IPS-18a (cell line): Measurements from ENCODE around the gene GOLGA8O.
"Not testable (repeated sequence)": the region's sequence is repeated elsewhere in the genome, so short reads cannot be mapped to it uniquely, and the experiment has no call there.

Experiments
- H3K27ac ChIP-seq: one replicate; pipeline ENCODE4 v1.5.1; 2013; ENCODE audit warnings: low read length
- H3K27me3 ChIP-seq: one replicate; pipeline ENCODE4 v1.6.1; 2013; ENCODE audit warnings: mild to moderate bottlenecking, low read length; ENCODE audit not compliant: control insufficient read depth, insufficient read depth
- H3K36me3 ChIP-seq: one replicate; pipeline ENCODE4 v1.6.1; 2013; ENCODE audit warnings: low read depth, low read length; ENCODE audit not compliant: control insufficient read depth
- H3K4me1 ChIP-seq: one replicate; pipeline ENCODE4 v1.6.1; 2013; ENCODE audit warnings: low read depth, low read length; ENCODE audit not compliant: control insufficient read depth
- H3K4me3 ChIP-seq: one replicate; pipeline ENCODE4 v1.5.1; 2013; ENCODE audit warnings: low read length
- H3K9ac ChIP-seq: one replicate; pipeline ENCODE4 v1.6.1; 2013; ENCODE audit warnings: mild to moderate bottlenecking, low read length, moderate library complexity
- H3K9me3 ChIP-seq: one replicate; pipeline ENCODE4 v1.6.1; 2013; ENCODE audit warnings: low read depth, low read length; ENCODE audit not compliant: control insufficient read depth

Gene GOLGA8O

DNA sequence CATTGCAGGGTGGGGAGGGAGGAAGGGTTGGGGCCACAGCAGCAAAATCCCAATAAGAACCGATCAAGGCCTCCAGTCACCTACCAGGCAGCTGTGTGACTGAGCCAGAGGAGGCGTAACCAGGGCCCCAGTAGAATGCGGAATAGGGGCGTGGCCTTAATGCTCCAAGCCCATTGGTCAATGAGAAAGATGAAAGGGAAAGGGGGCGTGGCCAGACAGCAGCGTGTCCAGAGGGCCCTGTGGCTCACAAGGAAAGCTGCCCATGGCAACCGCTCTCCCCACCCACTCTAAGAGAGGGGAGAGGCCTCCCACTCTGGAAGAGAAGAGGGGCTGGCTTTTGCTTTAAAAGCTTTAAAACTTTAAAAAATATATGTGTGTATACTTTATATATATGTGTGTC, at the start of gene GOLGA8O:
TSS of gene GOLGA8O (minus strand) at position 101 of the 400 bp plus-strand sequence. CDS start at position 3, 98 bp downstream.
- not testable (repeated sequence) for H3K4me3 ChIP-seq, H3K27me3 ChIP-seq, H3K36me3 ChIP-seq, H3K9me3 ChIP-seq, H3K4me1 ChIP-seq, H3K9ac ChIP-seq, H3K27ac ChIP-seq

DNA sequence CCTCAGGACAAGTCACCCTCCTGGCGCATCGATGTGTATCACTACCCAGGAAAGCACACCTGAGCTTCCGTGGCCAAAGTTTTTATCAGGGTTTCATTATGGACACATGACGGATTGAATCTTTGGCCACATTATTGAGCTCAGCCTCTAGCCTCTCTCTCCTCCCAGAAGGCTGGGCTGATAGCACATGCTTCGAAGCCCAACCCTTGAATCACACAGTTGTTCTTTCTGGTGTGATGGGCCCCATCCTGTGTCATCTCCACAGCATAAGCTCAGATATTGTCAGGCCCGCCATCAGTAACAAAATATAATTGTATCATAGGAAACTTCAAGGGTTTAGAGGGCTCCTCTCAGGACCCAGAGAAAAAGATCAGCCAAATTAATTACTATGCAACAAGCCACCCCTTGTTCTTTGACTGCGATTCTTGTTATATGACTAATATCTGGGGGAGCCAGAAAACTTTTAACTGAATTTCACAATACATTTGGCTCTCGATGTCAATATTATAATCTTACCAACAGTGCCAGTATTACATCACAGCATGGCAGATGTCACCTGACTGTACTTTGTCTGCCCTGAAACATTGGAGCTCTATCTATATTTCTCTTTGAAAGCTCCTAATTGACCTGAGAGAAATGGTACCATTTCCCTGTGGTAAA, 48.8 kb upstream of the GOLGA8O start:
- H3K36me3 ChIP-seq, H3K4me1 ChIP-seq, H3K27me3 ChIP-seq, H3K4me3 ChIP-seq, H3K27ac ChIP-seq, H3K9ac ChIP-seq, H3K9me3 ChIP-seq: not testable (repeated sequence)

DNA sequence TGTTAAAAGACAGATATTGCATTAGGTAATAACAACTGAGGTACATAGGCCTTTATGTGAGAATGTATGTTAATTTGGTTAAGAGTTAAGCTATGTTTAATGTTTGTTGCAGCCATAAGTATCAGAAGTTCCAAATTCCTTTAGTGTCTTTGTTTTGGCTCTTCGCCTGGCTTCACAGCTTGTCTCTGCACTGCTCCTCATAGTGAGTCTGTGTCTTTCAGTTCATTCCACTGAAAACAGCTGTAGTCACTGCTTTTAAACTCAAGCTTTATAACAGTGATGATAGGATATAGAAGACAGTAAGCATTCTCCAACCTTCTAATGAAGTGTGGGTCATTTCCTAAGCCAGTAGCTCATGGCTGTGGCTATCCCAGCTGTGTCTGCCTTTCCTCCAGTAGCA, 47.5 kb upstream of the GOLGA8O start:
- not testable (repeated sequence) for H3K4me1 ChIP-seq, H3K9ac ChIP-seq, H3K9me3 ChIP-seq, H3K27ac ChIP-seq, H3K27me3 ChIP-seq, H3K36me3 ChIP-seq, H3K4me3 ChIP-seq

GRCh38 chr15:32492768-32493167, 37.3 kb upstream of the GOLGA8O start:
- not testable (repeated sequence) for H3K9ac ChIP-seq

GRCh38 chr15:32486474-32486873, 31.0 kb upstream of the GOLGA8O start:
- not testable (repeated sequence) for H3K9me3 ChIP-seq, H3K4me3 ChIP-seq, H3K4me1 ChIP-seq, H3K9ac ChIP-seq, H3K36me3 ChIP-seq, H3K27me3 ChIP-seq, H3K27ac ChIP-seq

More at GRCh38 chr15:32492768-32493167, 37.3 kb upstream of the GOLGA8O start:
- H3K9me3 ChIP-seq, H3K27me3 ChIP-seq, H3K4me1 ChIP-seq, H3K4me3 ChIP-seq, H3K36me3 ChIP-seq, H3K27ac ChIP-seq: not testable (repeated sequence)

- H3K9me3 ChIP-seq, H3K4me3 ChIP-seq, H3K36me3 ChIP-seq, H3K9ac ChIP-seq, H3K27me3 ChIP-seq, H3K27ac ChIP-seq, H3K4me1 ChIP-seq: not testable (repeated sequence)
These were observed 27.9 kb upstream of the GOLGA8O start for GRCh38 chr15:32483377-32483776.

GRCh38 chr15:32481683-32482082, 26.2 kb upstream of the GOLGA8O start:
- H3K9me3 ChIP-seq, H3K9ac ChIP-seq, H3K4me3 ChIP-seq, H3K27ac ChIP-seq, H3K27me3 ChIP-seq, H3K36me3 ChIP-seq, H3K4me1 ChIP-seq: not testable (repeated sequence)

GRCh38 chr15:32468076-32468475, 12.6 kb upstream of the GOLGA8O start:
- not testable (repeated sequence) for H3K9me3 ChIP-seq, H3K27ac ChIP-seq, H3K27me3 ChIP-seq, H3K9ac ChIP-seq, H3K36me3 ChIP-seq, H3K4me3 ChIP-seq, H3K4me1 ChIP-seq

- not testable (repeated sequence) for H3K4me3 ChIP-seq, H3K9me3 ChIP-seq, H3K27ac ChIP-seq, H3K4me1 ChIP-seq, H3K36me3 ChIP-seq, H3K9ac ChIP-seq, H3K27me3 ChIP-seq
These were observed 14.9 kb downstream of the GOLGA8O start for GRCh38 chr15:32440445-32440977.

GRCh38 chr15:32434102-32434963, 21.1 kb downstream of the GOLGA8O start:
- H3K27ac ChIP-seq, H3K4me3 ChIP-seq, H3K36me3 ChIP-seq, H3K9ac ChIP-seq, H3K4me1 ChIP-seq, H3K27me3 ChIP-seq, H3K9me3 ChIP-seq: not testable (repeated sequence)

DNA sequence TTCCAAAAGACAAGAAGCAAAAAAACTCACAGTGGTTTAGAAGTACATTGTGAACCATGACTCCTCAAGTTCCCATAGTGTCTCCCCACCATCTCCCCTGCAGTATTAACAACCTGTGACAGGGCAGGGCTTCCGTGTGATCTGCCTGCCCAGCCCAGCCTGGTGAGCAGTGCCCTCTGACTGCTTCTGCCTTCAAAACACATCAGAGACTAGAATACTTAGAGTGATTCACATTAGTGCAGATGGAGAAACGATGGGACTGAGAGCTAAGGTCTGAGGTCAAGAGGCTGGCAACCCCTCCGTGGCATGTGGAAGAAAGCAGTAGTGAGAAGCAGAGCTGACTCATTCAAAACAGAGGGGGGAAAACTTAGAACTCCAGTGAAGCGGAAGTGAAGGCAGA, 27.8 kb downstream of the GOLGA8O start:
- not testable (repeated sequence) for H3K4me3 ChIP-seq

GRCh38 chr15:32426511-32426910, 28.9 kb downstream of the GOLGA8O start:
- not testable (repeated sequence) for H3K4me1 ChIP-seq, H3K9ac ChIP-seq, H3K36me3 ChIP-seq, H3K4me3 ChIP-seq, H3K9me3 ChIP-seq, H3K27ac ChIP-seq, H3K27me3 ChIP-seq

More for the DNA sequence above, 27.8 kb downstream of the GOLGA8O start:
- H3K4me1 ChIP-seq, H3K27ac ChIP-seq, H3K36me3 ChIP-seq, H3K9ac ChIP-seq, H3K9me3 ChIP-seq, H3K27me3 ChIP-seq: not testable (repeated sequence)
